RWPE1 (cell line): ENCODE results near the gene SPATA2L.

Source experiments
- CTCF ChIA-PET: fragments of 350-600 bp; sonication (Branson Sonifier 250); formaldehyde crosslinking; extraction: SDS; loops from one replicate; lab custom pipeline; 2021; lab: Yijun Ruan, JAX
- POLR2A ChIA-PET: fragments of 400-600 bp; formaldehyde crosslinking; extraction: SDS; loops from one replicate; lab custom pipeline; 2020; ENCODE audit warnings: antibody characterized with exemption; ENCODE audit not compliant: low non-redundant PET; lab: Yijun Ruan, JAX
- DNase-seq: peaks from one replicate; pipeline ENCODE4 v3.0.0; 2012; ENCODE audit warnings: low spot score
- H3K27ac ChIP-seq: fragments of 450-650 bp; 2 replicates; pipeline ENCODE4 v1.5.1; 2017
- TF ChIP-seq, protein P1 (sequence below): fragments of 450-650 bp; conservative IDR thresholded peaks from 2 replicates; pipeline ENCODE4 v1.5.1; 2017; ENCODE audit warnings: low read depth, mild to moderate bottlenecking

SPATA2L gene

GRCh38 chr16:89660146-89660545 lies 41.4 kb downstream of the SPATA2L start:
- H3K27ac ChIP-seq, result peak overlapping the region; percentile 91
- DNase-seq, result no peak
- POLR2A ChIA-PET, result no interaction called here
- TF ChIP-seq, protein P1, sequence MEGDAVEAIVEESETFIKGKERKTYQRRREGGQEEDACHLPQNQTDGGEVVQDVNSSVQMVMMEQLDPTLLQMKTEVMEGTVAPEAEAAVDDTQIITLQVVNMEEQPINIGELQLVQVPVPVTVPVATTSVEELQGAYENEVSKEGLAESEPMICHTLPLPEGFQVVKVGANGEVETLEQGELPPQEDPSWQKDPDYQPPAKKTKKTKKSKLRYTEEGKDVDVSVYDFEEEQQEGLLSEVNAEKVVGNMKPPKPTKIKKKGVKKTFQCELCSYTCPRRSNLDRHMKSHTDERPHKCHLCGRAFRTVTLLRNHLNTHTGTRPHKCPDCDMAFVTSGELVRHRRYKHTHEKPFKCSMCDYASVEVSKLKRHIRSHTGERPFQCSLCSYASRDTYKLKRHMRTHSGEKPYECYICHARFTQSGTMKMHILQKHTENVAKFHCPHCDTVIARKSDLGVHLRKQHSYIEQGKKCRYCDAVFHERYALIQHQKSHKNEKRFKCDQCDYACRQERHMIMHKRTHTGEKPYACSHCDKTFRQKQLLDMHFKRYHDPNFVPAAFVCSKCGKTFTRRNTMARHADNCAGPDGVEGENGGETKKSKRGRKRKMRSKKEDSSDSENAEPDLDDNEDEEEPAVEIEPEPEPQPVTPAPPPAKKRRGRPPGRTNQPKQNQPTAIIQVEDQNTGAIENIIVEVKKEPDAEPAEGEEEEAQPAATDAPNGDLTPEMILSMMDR, result no peak
- CTCF ChIA-PET, result interaction anchor here (0.6 kb wide), 1 partner anchor 68 kb away, joined by 3 read pairs; no protein-coding TSS in a partner anchor

DNA sequence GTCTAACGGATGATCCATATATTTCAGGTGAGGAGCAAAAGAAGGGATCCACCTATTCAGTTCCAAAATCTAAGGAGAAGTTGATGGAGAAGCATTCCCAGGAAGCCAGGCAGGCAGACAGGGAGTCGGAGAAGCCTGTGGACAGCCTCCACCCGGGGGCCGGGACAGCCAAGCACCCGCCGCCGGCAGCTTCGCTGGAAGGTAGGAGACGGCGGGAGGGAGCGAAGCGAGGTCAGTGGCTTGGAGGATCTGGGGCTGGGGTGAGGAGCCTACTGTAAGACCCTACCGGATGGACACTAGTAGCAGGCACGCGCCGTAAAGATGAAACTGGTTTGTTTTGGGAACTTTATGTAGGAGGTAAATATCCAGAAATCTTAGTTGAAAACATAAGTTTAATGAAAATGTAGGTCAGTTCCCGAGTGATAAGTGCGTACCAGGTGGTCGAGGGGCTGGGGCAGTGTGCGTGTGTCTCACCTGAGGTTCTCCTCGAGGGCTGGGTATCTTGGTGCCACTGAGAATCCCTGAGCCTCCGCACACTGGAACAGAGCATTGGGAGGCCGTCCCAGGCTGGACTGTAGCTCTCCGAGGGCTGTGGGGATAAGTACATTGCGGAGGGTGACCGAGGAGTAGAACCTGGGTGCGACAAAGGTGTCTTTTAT lies 43.2 kb downstream of the SPATA2L start:
- DNase-seq, result peak; percentile 30
- POLR2A ChIA-PET, result no interaction called here
- CTCF ChIA-PET, result interaction anchor here (0.5 to 1.3 kb wide), 3 partner anchors 17 to 63 kb away, joined by 3 read pairs; no protein-coding TSS in a partner anchor
- TF ChIP-seq, protein P1, result no peak
- peak overlapping the region; percentile 91 for H3K27ac ChIP-seq

GRCh38 chr16:89657442-89658220 lies 43.9 kb downstream of the SPATA2L start, which contains the start of the genes CHMP1A and SPATA33:
Gene CHMP1A, minus strand, starts transcription at chr16:89657708. Its CDS starts 120 bp downstream, at chr16:89657588.
Gene SPATA33, plus strand, starts transcription at chr16:89657836. Its CDS starts 76 bp downstream, at chr16:89657912.
- H3K27ac ChIP-seq, result peak within 1 kb of the TSS; percentile 91
- CTCF ChIA-PET, result interaction anchor here (0.7 to 1.0 kb wide), 3 partner anchors 42 to 82 kb away, joined by 3 to 5 read pairs (median 3); partner anchors contain the start of gene CPNE7
- DNase-seq, result peak; percentile 96
- TF ChIP-seq, protein P1, result no peak
- POLR2A ChIA-PET, result interaction anchor here (0.6 kb wide), 1 partner anchor 57 kb away, joined by 4 read pairs; no protein-coding TSS in a partner anchor

DNA sequence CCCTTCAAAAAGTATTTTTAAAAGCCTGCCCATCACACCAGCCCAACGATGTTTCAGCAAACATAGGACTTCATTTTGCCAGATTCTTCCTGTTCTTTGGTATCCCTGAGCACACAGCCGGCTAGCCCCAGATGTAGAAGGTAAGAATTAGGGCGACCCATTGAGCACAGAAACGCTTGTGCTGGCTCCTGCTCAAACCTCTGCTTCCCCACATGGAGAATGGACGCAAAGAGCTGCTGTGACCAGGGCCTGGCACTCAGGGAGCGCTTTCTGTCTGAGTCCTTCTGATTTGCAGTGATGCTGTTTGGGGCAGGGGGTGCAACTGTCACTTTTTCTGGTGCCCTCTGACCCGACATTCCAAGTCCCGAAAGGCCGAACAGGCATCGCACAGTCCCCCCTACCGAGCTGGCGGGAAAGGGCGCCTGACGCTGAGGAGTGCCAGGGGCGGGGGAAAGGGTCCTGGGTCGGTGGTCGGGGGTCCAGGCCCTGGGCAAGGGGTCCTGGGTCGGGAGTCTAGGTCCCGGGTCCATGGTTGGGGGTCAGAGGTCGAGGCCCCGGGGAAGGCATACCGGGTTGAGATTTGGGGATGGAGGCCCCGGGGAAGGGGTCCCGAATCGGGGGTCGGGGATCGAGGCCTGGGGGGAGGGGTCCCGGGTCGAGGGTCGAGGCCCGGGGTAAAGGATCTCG lies 44.9 kb downstream of the SPATA2L start:
- CTCF ChIA-PET, result no interaction called here
- POLR2A ChIA-PET, result no interaction called here
- peak overlapping the region; percentile 91 for H3K27ac ChIP-seq

DNA sequence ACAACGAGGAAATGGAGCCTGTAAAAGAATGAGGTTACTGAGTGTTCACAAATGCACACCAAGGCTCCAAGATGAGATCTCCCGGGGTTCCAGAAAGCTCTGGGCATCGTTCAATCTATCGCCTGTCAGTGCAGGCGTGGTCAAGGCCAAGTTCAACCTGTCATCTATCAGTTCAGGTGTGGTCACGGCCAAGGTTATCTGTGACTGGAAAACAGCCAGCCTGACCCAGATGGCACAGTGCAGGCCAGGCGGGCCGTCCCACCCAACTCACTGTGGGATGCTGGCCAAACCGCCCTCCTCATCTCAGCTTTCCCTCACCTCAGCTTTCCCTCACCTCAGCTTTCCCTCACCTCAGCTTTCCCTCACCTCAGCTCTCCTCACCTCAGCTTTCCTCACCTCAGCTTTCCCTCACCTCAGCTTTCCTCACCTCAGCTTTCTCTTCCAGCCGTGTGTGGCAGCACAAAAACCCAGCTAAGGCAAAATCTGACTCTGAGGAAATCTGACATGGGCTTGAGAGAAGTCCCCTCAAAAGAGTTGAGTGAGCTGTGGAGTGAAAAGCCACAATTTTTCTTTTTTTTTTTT lies 46.4 kb downstream of the SPATA2L start:
- DNase-seq, result no peak
- ChIA-PET CTCF (no interaction called here), POLR2A (no interaction called here)
- TF ChIP-seq, protein P1, result no peak
- H3K27ac ChIP-seq, result peak overlapping the region; percentile 91

More for the DNA sequence above, 44.9 kb downstream of the SPATA2L start:
- TF ChIP-seq, protein P1, result no peak
- DNase-seq, result no peak
